IMR-90 (cell line): ENCODE measurements around the gene PSAP.

Experiments used
- BHLHE40 ChIP-seq: fragments of 150-350 bp; IDR thresholded peaks from 2 replicates; pipeline ENCODE4 v1.6.1; 2016; ENCODE audit warnings: mild to moderate bottlenecking, low read depth, low read length
- CEBPB ChIP-seq: IDR thresholded peaks from 2 replicates; pipeline ENCODE4 v1.6.1; 2012; ENCODE audit warnings: low read depth, low read length, improper control_type of control experiment
- FOS ChIP-seq: fragments of 150-350 bp; IDR thresholded peaks from 2 replicates; pipeline ENCODE4 v1.6.1; 2016; ENCODE audit warnings: low read depth, low read length
- MAZ ChIP-seq: IDR thresholded peaks from 2 replicates; pipeline ENCODE4 v1.6.1; 2012; ENCODE audit warnings: low read depth, mild to moderate bottlenecking, low read length, improper control_type of control experiment, moderate library complexity, borderline replicate concordance
- MXI1 ChIP-seq: IDR thresholded peaks from 2 replicates; pipeline ENCODE4 v1.6.1; 2012; ENCODE audit warnings: low read depth, mild to moderate bottlenecking, low read length, moderate library complexity, borderline replicate concordance
- NFE2L2 ChIP-seq: fragments of 150-350 bp; IDR thresholded peaks from 2 replicates; pipeline ENCODE4 v1.6.1; 2016; ENCODE audit warnings: low read depth, mild to moderate bottlenecking, low read length
- POLR2A ChIP-seq: IDR thresholded peaks from 2 replicates; pipeline ENCODE4 v1.6.1; 2012; ENCODE audit warnings: mild to moderate bottlenecking, low read depth, low read length
- RAD21 ChIP-seq: IDR thresholded peaks from 2 replicates; pipeline ENCODE4 v1.6.1; 2012; ENCODE audit warnings: low read length, improper control_type of control experiment
- RCOR1 ChIP-seq: IDR thresholded peaks from 2 replicates; pipeline ENCODE4 v1.6.1; 2012; ENCODE audit warnings: mild to moderate bottlenecking, low read length, improper control_type of control experiment; ENCODE audit not compliant: insufficient replicate concordance
- SMC3 ChIP-seq: fragments of 150-350 bp; IDR thresholded peaks from 2 replicates; pipeline ENCODE4 v1.6.1; 2016; ENCODE audit warnings: low read depth, mild to moderate bottlenecking, antibody characterized with exemption, low read length, moderate library complexity
- TF ChIP-seq, protein P1 (sequence below): conservative IDR thresholded peaks from 2 replicates; pipeline ENCODE4 v1.5.1; 2012; ENCODE audit warnings: mild to moderate bottlenecking, low read depth, low read length, improper control_type of control experiment
- TF ChIP-seq, protein P2 (sequence below): fragments of 150-350 bp; IDR thresholded peaks from 2 replicates; pipeline ENCODE4 v1.6.1; 2017; ENCODE audit warnings: mild to moderate bottlenecking, antibody characterized with exemption, low read length, low read depth

DNA sequence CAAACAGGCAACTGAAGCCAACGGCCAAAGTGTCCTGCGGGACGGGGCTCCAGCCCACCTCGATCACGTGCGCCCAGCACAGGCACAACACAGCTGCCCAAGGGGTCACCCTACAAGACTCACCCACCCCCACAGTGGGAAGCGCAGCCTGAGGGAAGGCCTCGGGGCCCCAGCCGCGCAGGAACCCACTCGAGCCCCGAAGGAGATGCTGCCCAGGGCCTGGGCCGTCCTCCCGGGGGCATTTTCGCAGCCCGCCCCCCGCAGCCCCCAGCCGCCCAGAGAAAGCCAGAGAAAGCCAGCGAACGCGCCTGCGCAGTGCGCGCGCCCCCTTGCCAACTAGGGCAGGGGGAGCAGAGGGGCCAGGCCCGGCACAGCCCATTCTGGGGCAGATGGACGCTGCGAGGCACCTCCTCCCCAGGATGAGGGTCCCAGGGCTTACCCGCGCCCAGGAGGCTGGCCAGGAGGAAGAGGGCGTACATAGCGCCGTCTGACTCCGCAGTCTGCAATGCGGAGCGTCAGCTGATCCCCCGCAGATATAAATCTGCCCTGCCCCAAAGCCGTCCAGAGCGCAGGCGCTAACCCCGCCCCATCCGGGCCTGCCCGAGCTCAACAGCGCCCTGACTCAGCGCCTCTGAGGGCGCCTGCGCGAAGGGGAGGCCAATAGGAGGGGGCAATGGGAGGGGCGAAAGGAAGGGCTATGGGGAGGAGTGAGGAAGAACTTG lies at the start of gene PSAP:
- TF ChIP-seq, protein P1, sequence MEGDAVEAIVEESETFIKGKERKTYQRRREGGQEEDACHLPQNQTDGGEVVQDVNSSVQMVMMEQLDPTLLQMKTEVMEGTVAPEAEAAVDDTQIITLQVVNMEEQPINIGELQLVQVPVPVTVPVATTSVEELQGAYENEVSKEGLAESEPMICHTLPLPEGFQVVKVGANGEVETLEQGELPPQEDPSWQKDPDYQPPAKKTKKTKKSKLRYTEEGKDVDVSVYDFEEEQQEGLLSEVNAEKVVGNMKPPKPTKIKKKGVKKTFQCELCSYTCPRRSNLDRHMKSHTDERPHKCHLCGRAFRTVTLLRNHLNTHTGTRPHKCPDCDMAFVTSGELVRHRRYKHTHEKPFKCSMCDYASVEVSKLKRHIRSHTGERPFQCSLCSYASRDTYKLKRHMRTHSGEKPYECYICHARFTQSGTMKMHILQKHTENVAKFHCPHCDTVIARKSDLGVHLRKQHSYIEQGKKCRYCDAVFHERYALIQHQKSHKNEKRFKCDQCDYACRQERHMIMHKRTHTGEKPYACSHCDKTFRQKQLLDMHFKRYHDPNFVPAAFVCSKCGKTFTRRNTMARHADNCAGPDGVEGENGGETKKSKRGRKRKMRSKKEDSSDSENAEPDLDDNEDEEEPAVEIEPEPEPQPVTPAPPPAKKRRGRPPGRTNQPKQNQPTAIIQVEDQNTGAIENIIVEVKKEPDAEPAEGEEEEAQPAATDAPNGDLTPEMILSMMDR: no peak; the same call in 1 of the 2 replicates
- TF ChIP-seq, protein P2, sequence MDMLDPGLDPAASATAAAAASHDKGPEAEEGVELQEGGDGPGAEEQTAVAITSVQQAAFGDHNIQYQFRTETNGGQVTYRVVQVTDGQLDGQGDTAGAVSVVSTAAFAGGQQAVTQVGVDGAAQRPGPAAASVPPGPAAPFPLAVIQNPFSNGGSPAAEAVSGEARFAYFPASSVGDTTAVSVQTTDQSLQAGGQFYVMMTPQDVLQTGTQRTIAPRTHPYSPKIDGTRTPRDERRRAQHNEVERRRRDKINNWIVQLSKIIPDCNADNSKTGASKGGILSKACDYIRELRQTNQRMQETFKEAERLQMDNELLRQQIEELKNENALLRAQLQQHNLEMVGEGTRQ: peak; percentile 91
- TF ChIP-seq SMC3 (no peak), POLR2A (peak; percentile 97), CEBPB (no peak), MAZ (peak; percentile 92; the same call in 1 of the 2 replicates), FOS (peak; percentile 65), RCOR1 (no peak), RAD21 (no peak), MXI1 (peak; percentile 67; the same call in 1 of the 2 replicates), BHLHE40 (peak; percentile 84), NFE2L2 (no peak)
